VCaP (cell line): Measurements from ENCODE around the gene DDO.

Source experiments
- H3K27ac ChIP-seq: fragments of 450-650 bp; 2 replicates; pipeline ENCODE4 v1.5.1; 2017
- TF ChIP-seq, protein P1 (sequence below): fragments of 450-650 bp; conservative IDR thresholded peaks from 2 replicates; pipeline ENCODE4 v1.5.1; 2017; ENCODE audit warnings: mild to moderate bottlenecking, moderate library complexity

DDO gene

GRCh38 chr6:110432285-110432900, 17.0 kb upstream of the DDO start:
- H3K27ac ChIP-seq: peak overlapping the region; percentile 31
- TF ChIP-seq, protein P1, sequence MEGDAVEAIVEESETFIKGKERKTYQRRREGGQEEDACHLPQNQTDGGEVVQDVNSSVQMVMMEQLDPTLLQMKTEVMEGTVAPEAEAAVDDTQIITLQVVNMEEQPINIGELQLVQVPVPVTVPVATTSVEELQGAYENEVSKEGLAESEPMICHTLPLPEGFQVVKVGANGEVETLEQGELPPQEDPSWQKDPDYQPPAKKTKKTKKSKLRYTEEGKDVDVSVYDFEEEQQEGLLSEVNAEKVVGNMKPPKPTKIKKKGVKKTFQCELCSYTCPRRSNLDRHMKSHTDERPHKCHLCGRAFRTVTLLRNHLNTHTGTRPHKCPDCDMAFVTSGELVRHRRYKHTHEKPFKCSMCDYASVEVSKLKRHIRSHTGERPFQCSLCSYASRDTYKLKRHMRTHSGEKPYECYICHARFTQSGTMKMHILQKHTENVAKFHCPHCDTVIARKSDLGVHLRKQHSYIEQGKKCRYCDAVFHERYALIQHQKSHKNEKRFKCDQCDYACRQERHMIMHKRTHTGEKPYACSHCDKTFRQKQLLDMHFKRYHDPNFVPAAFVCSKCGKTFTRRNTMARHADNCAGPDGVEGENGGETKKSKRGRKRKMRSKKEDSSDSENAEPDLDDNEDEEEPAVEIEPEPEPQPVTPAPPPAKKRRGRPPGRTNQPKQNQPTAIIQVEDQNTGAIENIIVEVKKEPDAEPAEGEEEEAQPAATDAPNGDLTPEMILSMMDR: no peak

DNA sequence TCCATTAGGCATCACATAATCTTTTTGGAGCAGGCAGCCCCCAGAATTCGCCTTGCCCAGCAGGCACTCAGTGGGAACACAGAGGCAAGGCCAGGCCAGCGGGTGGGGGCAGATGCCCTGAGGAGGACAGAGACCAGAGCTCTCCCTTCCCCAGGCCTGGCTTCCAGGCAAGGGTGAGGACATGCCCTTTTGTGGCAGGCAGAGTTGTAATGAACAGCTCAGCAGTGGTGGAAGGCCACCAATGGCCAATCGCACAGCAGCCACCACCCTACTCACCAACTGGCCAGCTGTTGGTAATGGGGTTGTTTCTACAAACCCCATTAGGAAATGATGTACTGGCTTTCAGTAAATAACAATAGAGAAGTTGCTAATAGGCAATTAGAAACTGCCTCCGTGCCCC, 15.4 kb upstream of the DDO start:
- TF ChIP-seq, protein P1: no peak
- H3K27ac ChIP-seq: no peak overlapping the region

GRCh38 chr6:110430236-110430635, 14.9 kb upstream of the DDO start:
- no peak overlapping the region for H3K27ac ChIP-seq
- TF ChIP-seq, protein P1: no peak

GRCh38 chr6:110428153-110428552, 12.8 kb upstream of the DDO start:
- TF ChIP-seq, protein P1: no peak
- H3K27ac ChIP-seq: no peak overlapping the region

GRCh38 chr6:110425816-110426215, 10.4 kb upstream of the DDO start:
- H3K27ac ChIP-seq: no peak overlapping the region
- TF ChIP-seq, protein P1: no peak

GRCh38 chr6:110422444-110422822, 7.1 kb upstream of the DDO start:
- no peak overlapping the region for H3K27ac ChIP-seq
- TF ChIP-seq, protein P1: no peak

DNA sequence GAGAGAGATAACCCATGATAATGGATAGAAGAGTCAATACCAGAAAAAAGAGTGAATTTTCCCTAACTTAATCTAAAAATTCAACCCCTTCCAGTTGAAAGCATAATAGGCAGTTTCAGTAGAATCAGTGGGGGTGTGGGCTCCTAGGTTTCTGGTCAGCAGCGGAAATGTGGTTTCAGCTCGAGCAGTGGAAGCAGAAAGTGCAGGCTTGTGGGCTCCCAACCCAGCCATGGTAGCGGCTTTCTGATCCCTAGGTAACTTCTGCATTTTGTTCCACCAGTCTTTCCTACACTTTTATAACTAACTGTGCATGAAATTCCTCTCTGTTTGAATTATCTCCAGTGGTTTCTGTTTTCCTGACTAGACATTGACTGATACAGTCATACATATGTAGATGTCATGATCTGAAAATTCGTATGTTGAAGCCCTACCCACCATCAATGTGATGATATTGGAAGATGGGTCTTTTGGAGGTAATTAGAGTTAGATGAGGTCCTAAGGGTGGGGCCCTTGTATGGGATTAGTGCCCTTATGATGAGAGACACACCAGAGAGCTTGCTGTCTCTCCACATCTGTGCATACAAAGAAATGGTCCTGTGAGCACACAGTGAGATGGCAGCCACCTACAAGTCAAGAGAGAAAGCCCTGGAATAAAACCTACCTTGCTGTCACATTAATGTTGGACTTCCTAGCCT, 6.5 kb upstream of the DDO start:
- H3K27ac ChIP-seq: no peak overlapping the region
- TF ChIP-seq, protein P1: no peak
